Adrenal gland (tissue), 12 donors: ENCODE data around the gene PLEKHA7. TPM values are rescaled to one million over a fixed set of nuclear protein-coding genes. Genes with fewer than 3 reads are reported as not detected.

ENCODE experiments used
- DNase-seq, 7 donors: peaks; one replicate each; pipeline ENCODE4 v3.0.0-alpha.2; 2019 to 2020
- H3K27ac ChIP-seq, 5 donors: fragments of 200-600 bp; sonication (generic) in 4 of 5; 1 replicate in 3 of 5; 2 replicates in 2 of 5; pipeline versions ENCODE4 v1.5.1 to v1.8.0; 2016 to 2020; ENCODE audit warnings: mild to moderate bottlenecking in 1 of 5
- H3K27me3 ChIP-seq: fragments of 200-600 bp; 2 replicates; pipeline ENCODE4 v1.8.0; 2021
- H3K36me3 ChIP-seq, 2 donors: fragments of 200-600 bp; replicated peaks in 1 of 2; 1 replicate in 1 of 2; 2 replicates in 1 of 2; pipeline versions ENCODE4 v1.5.1 to v1.8.0; 2018 to 2022
- H3K4me1 ChIP-seq, 2 donors: fragments of 200-600 bp; replicated peaks in 1 of 2; 1 replicate in 1 of 2; 2 replicates in 1 of 2; pipeline versions ENCODE4 v1.5.1 to v1.8.0; 2018 to 2021
- H3K4me3 ChIP-seq, 4 donors: fragments of 200-600 bp; sonication (generic) in 3 of 4; one replicate each; pipeline ENCODE4 v1.5.1; 2016 to 2018
- H3K9me3 ChIP-seq, 3 donors: fragments of 200-600 bp; sonication (generic) in 1 of 3; replicated peaks in 1 of 3; 1 replicate in 2 of 3; 2 replicates in 1 of 3; pipeline versions ENCODE4 v1.5.1 to v1.8.0; 2016 to 2021
- POLR2A ChIP-seq, 2 donors: fragments of 450-650 bp; IDR thresholded peaks; one replicate each; pipeline ENCODE4 v1.6.1; 2017; ENCODE audit warnings: antibody characterized with exemption in 2 of 2, mild to moderate bottlenecking in 2 of 2, moderate library complexity in 1 of 2
- WGBS, 4 donors: extraction: QIAGEN DNeasy Blood & Tissue Kit in 2 of 4; methylation state at CpG; one replicate each; pipeline versions ENCODE4 v1.1.5 to v1.1.7; 2013 to 2017; 5-methylcytosine and 5-hydroxymethylcytosine counted together
- intact Hi-C, 2 donors: fragments of 100-400 bp; cut with DNase I; formaldehyde crosslinking; loops; one replicate each; pipeline versions ENCODE4 v1.14.1 to v1.15.0; 2022 to 2023
- polyA plus RNA-seq, 3 donors: library from polyadenylated mRNA; stranded (reverse); fragments of 200-250 nt in 2 of 3; fragments of 350-450 nt in 1 of 3; fragmentation: Illumina TruSeq in 1 of 3; extraction: RNeasy Lipid Tissue Mini Kit (QIAGEN cat#74804) in 1 of 3; gene quantifications; one replicate each; pipeline ENCODE4 v1.2.3, GENCODE V29; 2013 to 2014
- total RNA-seq, 9 donors: library from RNA; depleted of rRNA in 4 of 9; stranded (reverse); fragments of >200 nt in 4 of 9; fragments of 120-200 nt in 1 of 9; fragmentation: NEBNext Ultra II Directional in 1 of 9; extraction: Animal tissue kit (Norgen Biotek cat#: 25700) in 1 of 9; gene quantifications; one replicate each; pipeline versions ENCODE4 v1.1.0 to v1.2.4, GENCODE V29; 2013 to 2023
- TF ChIP-seq, protein P1 (sequence below), 6 experiments: fragments of 450-650 bp in 4 of 6; fragments of 200-600 bp in 2 of 6; sonication (generic) in 1 of 6; IDR thresholded peaks; 1 replicate in 5 of 6; 2 replicates in 1 of 6; pipeline versions ENCODE4 v1.5.1 to v1.8.0; 2016 to 2021; ENCODE audit warnings: antibody characterized with exemption in 6 of 6, mild to moderate bottlenecking in 2 of 6, moderate library complexity in 1 of 6
- donor health status: healthy with polysubstance abuse.
- donor health status: Bipolar disorder and iron deficiency.
- donor health status: DM: yes; HTN: yes; CAD: no.
- donor health status: DM: no; HTN: no; CAD: no.
- donor health status: DM: no; HTN: no; CAD: no.
- donor health status: DM: yes; HTN: yes; CAD: no.

The PLEKHA7 gene
- total and polyA plus RNA-seq, 12 donors: 0.54 to 23.7 (median 2.7) TPM

DNA sequence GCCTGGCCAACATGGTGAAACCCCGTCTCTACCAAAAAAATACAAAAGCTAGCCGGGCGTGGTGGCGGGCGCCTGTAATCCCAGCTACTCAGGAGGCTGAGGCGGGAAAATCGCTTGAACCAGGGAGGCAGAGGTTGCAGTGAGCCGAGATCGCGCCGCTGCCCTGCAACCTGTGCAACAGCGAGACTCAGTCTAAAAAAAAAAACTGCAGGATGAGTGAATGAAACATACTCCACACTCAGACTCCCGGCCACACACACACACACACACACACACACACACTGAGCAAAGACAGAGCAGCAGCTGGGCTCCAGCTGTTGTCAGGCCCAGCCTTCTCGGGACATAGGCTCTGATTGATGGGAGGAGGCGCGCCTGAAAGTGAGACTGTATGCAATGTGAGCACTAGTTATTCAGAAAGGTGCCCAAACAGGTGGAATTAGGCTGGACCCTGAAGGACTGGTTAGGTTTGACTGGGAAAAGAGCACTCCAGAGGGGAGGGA, 1.5 kb upstream of the PLEKHA7 start:
- intact Hi-C loops: no loop called here

GRCh38 chr11:17014833-17015626, 816 bp upstream of the PLEKHA7 start:
- peak overlapping the region in 1 of 4 donors; percentile 78 for H3K4me3 ChIP-seq
- 26 to 34% (median 30%) methylated on average over 25 of the region's 25 CpGs for WGBS, 4 donors
- no peak overlapping the region for H3K27ac ChIP-seq
- no peaks in the 10 kb centered on the region for H3K36me3 ChIP-seq
- intact Hi-C loops: no loop called here
- no peak for TF ChIP-seq POLR2A (IDR thresholded peaks at IDR 0.05)
- TF ChIP-seq, protein P1, sequence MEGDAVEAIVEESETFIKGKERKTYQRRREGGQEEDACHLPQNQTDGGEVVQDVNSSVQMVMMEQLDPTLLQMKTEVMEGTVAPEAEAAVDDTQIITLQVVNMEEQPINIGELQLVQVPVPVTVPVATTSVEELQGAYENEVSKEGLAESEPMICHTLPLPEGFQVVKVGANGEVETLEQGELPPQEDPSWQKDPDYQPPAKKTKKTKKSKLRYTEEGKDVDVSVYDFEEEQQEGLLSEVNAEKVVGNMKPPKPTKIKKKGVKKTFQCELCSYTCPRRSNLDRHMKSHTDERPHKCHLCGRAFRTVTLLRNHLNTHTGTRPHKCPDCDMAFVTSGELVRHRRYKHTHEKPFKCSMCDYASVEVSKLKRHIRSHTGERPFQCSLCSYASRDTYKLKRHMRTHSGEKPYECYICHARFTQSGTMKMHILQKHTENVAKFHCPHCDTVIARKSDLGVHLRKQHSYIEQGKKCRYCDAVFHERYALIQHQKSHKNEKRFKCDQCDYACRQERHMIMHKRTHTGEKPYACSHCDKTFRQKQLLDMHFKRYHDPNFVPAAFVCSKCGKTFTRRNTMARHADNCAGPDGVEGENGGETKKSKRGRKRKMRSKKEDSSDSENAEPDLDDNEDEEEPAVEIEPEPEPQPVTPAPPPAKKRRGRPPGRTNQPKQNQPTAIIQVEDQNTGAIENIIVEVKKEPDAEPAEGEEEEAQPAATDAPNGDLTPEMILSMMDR (IDR thresholded peaks at IDR 0.05): no peak
- no peaks in the 10 kb centered on the region for H3K9me3 ChIP-seq
- peaks cover 0 to 6% of the 10 kb centered on the region in 2 donors for H3K4me1 ChIP-seq
- DNase-seq: no peak
- H3K27me3 ChIP-seq: peaks cover 9% of the 10 kb centered on the region

More for the DNA sequence above, 1.5 kb upstream of the PLEKHA7 start:
- DNase-seq: no peak
- Histone ChIP-seq H3K27ac (no peak overlapping the region), H3K4me1 (peaks cover 0 to 6% of the 10 kb centered on the region in 2 donors), H3K9me3 (no peaks in the 10 kb centered on the region), H3K4me3 (no peak overlapping the region), H3K36me3 (no peaks in the 10 kb centered on the region), H3K27me3 (peaks cover 9% of the 10 kb centered on the region)
- WGBS, 4 donors: 83 to 92% (median 90%) methylated on average over 16 of the region's 16 CpGs
- TF ChIP-seq POLR2A (IDR thresholded peaks at IDR 0.05): no peak
- TF ChIP-seq, protein P1 (IDR thresholded peaks at IDR 0.05): no peak

DNA sequence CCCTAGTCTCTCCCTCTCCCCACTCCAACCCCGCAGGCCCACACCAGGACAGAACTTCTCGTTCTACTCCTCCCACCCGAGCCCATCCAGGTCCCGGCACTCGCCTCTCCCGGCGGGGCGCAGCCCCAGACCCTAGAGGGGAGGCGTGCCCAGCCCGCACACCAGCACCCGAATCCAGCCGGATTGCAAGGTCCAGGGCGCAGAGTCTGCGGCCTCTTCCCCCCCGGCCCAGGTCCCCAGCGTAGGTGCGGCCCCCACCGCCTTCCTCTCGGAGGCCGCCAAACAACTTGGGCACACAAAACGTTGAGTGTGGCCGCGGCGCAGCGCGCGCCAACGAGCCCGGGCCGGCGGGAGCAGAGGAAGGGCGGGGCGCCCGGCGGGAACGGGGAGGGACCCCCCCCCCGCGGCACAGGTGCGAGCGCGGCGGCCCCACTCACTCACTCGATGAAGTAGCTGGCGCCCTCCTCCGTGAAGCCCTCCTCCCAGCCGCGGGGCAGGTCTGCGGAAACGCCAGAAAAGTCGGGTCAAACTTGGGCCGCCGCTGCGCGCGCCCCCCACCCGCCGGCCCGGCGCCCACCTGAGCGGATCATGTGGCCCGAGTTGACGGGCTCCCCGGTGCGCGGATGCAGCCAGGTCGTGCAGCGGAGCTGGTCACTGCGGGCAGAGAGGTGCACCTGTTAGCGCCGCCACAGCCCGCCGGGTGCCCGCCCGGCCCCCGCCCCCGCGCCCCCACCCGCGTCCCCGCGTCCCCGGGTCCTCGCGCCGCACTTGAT, 480 bp downstream of the PLEKHA7 start:
- peaks cover 9% of the 10 kb centered on the region for H3K27me3 ChIP-seq
- WGBS, 4 donors: 2 to 4% (median 2%) methylated on average over 13 to 85 of the region's 85 CpGs; no CpG with 5 or more reads in 1 of the 4 donors
- H3K4me1 ChIP-seq: peaks cover 0 to 6% of the 10 kb centered on the region in 2 donors
- no peaks in the 10 kb centered on the region for H3K9me3 ChIP-seq
- H3K27ac ChIP-seq: no peak overlapping the region
- no peaks in the 10 kb centered on the region for H3K36me3 ChIP-seq
- no peak for DNase-seq
- TF ChIP-seq POLR2A (IDR thresholded peaks at IDR 0.05): no peak
- TF ChIP-seq, protein P1 (IDR thresholded peaks at IDR 0.05): no peak
- intact Hi-C loops: no loop called here
- H3K4me3 ChIP-seq: peak overlapping the region in 2 of 4 donors; percentile 34 to 78
